ENCODE results near the gene RBM38.

DNA sequence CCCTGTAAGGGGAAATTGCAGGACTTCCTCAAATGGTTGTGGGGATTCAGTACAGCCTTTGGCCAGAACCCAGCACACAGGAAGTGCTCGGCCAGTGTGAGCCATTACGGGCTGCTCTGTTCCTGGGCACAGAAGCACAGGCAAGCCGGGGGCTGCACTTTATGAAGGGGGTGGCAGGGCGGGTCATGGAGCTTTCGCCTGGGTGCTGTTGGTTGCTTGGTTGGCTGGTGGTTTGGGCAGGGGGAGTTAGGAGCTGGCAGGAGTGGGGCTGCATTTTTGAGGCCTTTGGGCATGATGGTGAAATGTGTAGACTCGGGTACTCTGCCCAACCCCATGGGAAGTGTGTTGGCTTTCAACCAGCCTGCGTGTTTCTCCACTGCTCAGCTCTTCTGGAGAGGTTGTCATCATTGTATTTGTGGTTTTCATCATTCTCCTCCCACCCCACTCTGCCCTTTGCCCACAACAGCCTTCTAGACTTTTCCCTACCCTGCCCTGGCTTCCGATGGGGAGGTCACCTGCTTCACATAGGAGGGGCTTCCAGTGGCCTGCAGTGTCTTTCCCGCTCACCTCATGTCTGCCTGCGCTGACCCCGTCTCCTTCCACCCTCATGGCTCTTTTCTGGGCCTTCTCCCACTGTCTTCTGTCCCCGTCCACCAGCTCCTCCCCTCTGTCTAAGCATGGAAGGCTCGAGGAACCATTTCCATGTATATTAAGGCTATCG, 16.1 kb upstream of the RBM38 start:
- TF ChIP-seq ZEB2 (IDR thresholded peaks at IDR 0.05) (no peak), ZNF79 (CRISPR knock-in tag; IDR thresholded peaks at IDR 0.05; ENCODE audit: low read depth) (no peak), THAP12 (CRISPR knock-in tag; IDR thresholded peaks at IDR 0.05) (no peak), POLR2A (conservative IDR thresholded peaks at IDR 0.05) (no peak), CC2D1A (IDR thresholded peaks at IDR 0.05) (no peak), EP300 (IDR thresholded peaks at IDR 0.05; ENCODE audit: low read length) (no peak)
- TF ChIP-seq, protein P1, sequence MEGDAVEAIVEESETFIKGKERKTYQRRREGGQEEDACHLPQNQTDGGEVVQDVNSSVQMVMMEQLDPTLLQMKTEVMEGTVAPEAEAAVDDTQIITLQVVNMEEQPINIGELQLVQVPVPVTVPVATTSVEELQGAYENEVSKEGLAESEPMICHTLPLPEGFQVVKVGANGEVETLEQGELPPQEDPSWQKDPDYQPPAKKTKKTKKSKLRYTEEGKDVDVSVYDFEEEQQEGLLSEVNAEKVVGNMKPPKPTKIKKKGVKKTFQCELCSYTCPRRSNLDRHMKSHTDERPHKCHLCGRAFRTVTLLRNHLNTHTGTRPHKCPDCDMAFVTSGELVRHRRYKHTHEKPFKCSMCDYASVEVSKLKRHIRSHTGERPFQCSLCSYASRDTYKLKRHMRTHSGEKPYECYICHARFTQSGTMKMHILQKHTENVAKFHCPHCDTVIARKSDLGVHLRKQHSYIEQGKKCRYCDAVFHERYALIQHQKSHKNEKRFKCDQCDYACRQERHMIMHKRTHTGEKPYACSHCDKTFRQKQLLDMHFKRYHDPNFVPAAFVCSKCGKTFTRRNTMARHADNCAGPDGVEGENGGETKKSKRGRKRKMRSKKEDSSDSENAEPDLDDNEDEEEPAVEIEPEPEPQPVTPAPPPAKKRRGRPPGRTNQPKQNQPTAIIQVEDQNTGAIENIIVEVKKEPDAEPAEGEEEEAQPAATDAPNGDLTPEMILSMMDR (IDR thresholded peaks at IDR 0.05 in 2 of 3, conservative IDR thresholded peaks at IDR 0.05 in 1 of 3; ENCODE audit: insufficient read depth in 2 of 3, low read depth in 1 of 3, low read length in 3 of 3) = no peak
